HuH-7.5 (cell line): ENCODE results near the gene WBP1.
"Not testable (repeated sequence)": the region's sequence is repeated elsewhere in the genome, so short reads cannot be mapped to it uniquely, and the experiment has no call there.

Experiments used
- DNase-seq: peaks from one replicate; pipeline ENCODE4 v3.0.0; 2011; ENCODE audit warnings: low spot score

Gene WBP1

GRCh38 chr2:74427551-74427950, 30.7 kb upstream of the WBP1 start:
- no peak for DNase-seq

DNA sequence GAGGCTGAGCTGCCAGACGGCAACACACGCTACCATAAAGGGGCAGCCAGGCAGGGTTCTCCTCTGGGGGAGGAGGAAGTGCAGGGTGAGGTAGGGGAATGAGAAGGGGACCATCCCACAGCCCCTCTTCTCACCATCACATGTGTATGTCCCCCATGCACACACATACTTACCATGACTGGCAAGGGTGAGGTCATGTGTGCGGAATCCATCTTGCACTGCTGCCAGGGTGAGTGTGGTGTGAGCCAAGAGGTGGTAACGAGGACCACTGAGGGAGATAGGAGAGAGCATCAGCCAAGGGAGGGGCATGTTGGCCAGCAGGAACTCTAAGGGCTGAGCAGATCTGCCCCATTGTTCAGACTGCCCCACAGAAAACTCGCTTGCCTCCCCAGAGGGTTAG, 29.6 kb upstream of the WBP1 start:
- DNase-seq: no peak

- no peak for DNase-seq
These were observed 28.5 kb upstream of the WBP1 start for GRCh38 chr2:74429487-74430451.

GRCh38 chr2:74430502-74430901, 27.7 kb upstream of the WBP1 start:
- DNase-seq: no peak

- no peak for DNase-seq
These were observed 22.0 kb upstream of the WBP1 start for GRCh38 chr2:74436111-74436805.

- DNase-seq: no peak
These were observed 21.2 kb upstream of the WBP1 start for GRCh38 chr2:74436848-74437695.

GRCh38 chr2:74438248-74438647, 20.0 kb upstream of the WBP1 start:
- no peak for DNase-seq

DNA sequence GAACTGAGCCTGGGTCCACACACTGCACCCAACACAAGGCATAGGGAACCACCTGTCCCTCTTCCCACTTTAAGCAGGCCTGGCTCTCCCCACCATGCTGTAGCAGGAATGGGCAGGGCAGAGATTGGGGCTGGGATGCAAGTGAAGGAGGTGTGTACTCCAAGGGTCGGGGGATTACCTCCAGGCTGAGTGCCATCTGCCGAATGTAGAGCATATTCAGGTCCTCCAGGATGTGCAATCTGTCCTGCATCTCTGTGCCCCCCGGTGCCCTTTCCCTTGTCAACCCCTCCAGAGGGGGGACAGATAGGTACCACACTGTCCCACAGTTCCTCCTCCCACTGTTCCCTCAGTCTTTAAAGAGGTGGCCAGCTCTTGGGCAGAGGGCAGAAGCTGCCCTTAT, 18.9 kb upstream of the WBP1 start:
- DNase-seq: no peak

DNA sequence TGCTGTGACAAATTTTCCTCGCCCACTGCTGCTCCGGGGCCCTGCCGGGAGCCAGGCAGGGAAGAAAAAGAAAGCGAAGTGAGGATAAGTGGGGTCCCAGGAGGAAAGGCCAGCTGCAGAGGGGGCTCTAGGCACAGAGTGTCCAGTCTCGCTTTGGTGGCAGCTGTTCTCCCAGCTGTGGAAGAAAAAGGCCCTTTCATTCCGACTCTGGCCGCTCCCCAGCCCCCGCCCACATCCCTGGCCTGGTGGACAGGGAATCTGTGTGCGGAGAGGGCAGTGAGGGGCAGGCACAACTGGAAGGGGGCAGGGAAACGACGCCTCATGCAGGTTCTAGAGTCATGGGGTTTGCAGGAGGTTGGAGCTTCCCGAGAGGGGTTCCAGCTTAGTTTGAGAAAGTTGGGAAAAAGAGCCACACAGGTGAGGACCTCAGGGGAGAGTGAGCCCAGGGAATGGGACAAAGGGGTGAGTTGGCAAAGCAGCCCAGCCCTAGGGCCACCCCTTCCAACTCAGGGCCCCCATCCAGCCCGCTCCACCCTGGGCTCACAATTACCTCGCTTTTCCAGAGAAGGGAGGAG, 18.3 kb upstream of the WBP1 start:
- DNase-seq: no peak

DNA sequence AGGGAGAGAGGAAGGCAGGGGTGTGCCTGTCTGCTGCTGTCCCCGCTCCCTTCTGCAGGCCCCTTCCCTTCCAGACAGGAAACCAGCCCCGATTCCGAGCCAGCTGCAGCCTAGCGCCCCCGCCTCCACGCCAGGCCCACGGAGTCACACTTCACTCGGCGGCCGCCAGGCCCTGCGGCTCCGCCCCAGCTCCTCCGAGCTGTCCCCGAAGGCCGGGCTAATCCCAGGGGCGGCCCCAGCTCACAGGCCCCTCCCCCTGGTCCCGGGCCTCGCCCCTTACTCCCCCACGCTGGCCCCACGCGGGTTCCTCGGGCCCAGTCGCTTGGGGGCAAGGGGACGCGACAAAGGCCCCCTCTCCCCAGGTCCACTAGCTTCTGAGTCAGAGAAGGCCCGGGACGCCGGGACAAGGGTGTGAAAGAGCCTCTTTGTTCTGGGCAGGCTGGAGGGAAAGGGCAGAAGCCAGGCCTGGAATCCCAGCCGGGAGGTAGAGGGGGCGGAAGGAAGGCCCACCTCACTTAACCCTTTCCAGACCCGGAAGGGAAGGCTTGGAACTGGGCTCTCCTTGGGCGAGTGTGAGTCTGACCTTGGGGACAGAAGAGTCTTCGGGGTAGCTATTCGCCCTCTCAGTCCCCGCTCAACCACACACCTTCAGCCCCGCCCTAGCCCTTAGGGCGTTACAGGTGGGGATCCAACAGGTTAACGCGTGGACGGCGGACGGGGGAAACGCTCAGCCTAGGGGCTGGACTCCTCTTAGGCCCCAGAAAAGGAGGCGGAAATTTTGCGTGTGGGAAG, 17.7 kb upstream of the WBP1 start:
- peak; percentile 94 for DNase-seq

DNA sequence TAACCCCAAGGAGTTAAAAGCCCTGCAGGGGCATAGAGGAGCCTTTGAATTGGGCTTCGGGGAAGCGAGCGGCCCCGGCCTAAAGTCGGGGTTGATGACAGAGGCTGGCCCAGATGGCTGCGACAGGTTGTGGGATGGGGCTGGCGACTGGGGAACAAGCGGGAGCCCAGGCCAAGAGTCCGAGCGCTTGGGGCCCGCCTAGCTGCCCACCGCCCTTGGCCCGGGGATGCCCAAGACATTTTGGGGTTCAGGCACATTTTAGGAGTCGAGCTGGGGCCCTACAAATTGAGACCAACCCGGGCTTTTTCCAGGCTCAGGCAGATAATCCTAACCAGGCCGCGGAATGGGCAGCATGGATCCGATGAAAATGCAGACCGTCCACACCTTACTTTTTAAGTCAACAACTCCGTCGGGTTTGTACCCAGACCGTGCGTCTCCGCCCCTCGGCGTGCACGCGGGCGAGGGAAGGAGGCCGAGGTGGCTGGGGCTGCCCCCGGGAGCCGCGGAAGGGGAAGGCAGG, 17.0 kb upstream of the WBP1 start:
- DNase-seq: no peak

GRCh38 chr2:74441690-74442482, 16.4 kb upstream of the WBP1 start, which contains the start of gene RTKN:
Gene RTKN, minus strand, starts transcription at chr2:74441937. Its CDS starts 121 bp downstream, at chr2:74441816.
- DNase-seq: peak; percentile 72

DNA sequence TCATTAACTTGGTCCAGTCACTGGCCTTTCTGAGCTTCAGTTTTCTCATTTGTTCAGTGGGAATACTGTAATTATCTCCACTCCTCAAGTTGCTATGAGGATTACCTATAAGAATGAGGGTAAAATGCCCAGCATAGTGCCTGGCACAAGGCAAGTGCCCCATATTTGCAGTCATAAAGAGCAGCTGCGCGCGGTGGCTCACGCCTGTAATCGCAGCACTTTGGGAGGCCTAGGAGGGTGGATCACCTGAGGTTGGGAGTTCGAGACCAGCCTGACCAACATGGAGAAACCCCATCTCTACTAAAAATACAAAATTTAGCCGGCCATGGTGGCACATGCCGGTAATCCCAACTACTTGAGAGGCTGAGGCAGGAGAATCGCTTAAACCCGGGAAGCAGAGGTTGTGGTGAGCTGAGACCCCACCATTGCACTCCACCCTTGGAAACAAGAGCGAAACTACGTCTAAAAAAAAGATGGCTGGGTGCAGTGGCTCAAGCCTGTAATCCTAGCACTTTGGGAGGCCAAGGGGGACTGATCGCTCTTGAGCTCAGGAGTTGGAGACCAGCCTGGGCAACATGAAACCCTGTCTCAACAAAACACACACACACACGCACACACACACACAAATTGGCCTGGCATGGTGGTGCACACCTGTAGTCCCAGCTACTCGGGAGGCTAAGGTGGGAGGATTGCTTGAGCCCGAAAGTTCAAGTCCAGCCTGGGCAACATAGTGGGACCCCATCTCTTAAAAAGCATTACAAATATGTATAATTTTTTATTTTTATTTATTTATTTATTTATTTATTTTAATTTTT, 15.5 kb upstream of the WBP1 start:
- DNase-seq: not testable (repeated sequence)

GRCh38 chr2:74444498-74445318, 13.5 kb upstream of the WBP1 start:
- no peak for DNase-seq

DNA sequence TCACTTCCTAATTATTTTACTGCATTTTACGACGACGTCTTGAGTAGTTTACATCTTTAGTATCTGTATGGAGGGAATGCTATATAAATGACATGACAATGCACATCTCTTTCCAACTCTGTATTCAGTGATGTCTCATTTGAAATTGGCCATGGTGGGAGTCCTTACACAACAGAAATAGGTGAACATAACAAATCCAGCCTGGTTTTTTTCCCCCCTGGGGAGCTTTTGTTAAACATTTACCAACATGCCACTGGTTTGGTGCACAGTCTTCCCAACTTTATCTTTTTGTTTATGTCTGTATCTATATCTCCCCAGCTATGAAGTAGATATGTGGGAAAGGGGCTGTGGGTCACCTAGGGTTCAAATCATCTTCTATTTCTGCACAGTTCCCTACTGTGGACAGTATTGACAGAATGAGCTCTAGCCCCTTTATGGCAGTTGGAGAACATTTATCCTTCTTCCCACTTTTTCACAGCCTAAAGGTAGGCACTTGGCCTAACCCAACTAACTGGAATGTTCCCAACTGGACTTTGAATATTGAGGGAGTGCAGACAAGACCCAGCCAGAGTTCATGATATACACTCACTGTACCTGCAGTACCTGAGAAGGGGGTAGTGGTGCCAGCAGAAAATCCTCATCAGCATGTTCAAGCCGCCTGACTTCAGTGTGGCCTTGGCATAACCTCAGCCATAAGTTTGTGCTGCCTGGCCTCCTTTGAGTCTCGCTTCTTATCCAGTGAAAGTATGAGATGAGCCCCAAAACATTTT, 10.8 kb upstream of the WBP1 start:
- no peak for DNase-seq

DNA sequence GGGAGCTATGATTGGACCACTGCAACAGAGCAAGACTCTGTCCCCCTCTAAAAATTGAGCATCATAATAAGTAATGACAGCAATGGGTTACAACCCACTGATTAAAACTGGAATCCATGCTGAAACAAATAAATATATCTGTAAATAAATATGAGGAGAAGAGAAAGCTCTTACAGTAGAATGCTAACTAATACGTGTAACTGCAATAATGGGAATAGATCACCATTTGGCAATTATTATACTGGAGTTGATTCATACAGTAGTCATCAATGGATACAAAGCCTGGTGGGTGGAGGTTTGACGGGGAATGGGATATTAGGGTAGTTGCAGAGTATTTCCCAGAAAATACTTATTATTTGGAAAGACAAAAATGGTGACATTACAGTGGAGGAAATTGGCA, 9.5 kb upstream of the WBP1 start:
- DNase-seq: no peak

GRCh38 chr2:74450570-74451190, 7.6 kb upstream of the WBP1 start:
- no peak for DNase-seq
